Measurements from ENCODE around the gene TTN.
"Not testable (repeated sequence)": the region's sequence is repeated elsewhere in the genome, so short reads cannot be mapped to it uniquely, and the experiment has no call there.

TTN gene

DNA sequence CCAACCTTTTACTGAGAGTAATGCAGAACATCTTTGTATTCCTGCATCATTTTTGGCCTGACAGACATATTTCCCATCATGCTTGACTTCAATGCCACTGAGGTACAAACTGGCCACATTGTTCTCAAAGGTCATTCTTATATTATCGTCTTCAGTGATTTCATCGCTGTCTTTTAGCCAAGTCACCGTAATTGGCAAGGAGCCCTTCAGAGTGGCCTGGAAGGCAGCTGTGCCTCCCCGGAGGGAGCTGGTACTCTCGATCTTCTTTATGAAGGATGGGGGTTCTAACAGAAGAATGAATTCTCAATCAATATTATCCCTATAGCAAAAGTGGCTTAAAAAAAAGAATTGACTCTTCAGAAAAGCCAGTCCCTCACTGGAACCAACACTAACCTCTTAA is 75.9 kb downstream of the TTN start:
- DNase-seq = no peak

DNA sequence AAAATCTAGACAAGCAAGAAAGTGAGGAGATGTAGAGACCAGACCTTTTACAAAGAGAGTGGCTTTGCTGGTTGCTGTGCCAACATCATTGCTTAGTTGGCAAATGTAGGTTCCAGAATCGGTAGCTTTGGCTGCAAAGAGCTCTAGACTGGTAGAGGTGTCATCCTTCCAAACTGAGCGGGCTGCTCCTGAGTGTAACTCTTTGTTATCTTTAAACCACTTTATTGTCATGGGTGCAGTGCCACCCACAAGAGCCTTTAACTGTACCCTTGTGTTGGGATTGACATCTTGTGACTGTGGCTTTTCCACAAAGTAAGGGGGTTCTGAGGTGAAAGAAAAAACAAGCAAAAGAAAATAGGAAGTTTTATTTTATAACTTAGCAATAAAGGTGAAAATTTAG is 77.2 kb downstream of the TTN start:
- no peak for DNase-seq

DNA sequence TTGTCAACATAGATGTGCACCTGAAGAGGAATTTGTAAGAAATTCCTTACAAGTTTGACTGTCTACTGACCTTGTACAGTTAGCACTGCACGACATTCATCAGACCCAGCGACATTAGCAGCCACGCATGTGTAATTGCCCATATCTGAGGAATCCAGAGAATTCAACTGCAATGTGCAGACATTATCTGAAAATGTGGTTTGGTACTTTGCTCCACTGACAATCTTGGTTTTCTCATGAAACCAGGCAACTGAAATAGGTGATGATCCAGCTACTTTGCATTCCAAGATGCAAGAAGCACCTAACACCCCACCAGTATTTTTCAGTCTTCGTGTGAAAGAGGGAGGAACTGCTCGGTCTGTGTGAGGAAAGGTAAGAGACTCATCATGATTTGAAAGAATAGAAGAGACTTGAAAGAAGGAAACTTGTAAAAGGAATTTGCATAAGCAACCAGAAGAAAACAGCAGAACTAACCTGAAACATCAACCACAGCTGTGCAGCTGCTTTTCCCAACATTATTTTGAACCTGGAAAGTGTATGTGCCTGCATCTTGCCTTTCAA is 83.4 kb downstream of the TTN start:
- no peak for DNase-seq

DNA sequence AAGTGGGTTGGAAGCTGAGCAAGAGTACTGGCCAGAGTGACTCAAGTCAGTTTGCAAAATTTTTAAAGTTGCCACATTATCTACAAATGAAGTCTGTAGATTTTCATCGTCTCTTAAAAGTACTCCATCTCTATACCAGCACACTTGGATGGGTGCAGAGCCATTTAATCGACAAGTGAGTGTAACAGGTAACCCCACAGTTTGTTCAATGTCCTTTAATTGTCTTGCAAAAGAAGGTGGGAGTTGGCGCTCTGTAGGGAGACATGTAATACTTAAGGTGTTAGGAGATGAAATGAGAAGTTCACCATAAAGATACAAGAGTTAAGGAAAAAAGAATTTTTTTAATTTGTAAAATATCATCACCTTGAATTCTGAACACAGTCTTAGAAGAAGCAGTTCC is 84.9 kb downstream of the TTN start:
- no peak for DNase-seq

DNA sequence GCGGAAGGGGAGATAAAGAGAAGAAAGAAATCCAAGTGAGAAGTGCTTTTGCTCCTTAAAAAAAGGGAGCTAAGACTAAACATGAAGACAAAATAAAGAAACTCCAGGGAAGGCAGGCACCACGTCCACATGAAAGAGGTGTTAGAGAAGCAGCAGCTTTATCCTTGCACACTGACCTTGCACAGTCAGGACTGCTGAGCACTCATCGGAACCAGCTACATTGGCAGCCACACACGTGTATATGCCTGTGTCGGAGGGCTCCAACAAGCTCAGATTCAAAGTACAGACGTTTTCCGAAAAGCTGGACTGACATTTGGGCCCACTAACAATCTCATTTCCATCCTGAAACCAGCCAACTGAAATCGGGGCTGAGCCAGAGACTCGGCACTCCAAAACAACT is 88.2 kb downstream of the TTN start:
- no peak for DNase-seq

DNA sequence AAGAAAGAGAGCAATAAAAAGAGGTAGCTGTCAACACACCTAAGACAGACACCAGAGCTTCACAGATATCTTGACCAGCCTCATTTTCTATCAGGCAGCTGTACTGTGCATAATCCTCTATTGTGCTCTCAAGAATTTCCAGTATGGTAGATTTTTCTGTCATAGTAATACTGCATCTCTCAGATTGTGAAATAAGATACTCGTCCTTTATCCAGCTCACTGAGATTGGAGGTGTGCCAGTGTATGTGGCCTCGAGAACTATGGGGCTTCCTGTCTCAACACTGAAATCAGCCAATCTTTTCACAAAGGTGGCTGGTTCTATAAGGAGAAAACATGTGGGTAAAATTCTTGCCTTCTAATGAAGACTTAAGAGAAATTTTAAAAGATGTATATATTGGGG is 88.9 kb downstream of the TTN start:
- DNase-seq = no peak

DNA sequence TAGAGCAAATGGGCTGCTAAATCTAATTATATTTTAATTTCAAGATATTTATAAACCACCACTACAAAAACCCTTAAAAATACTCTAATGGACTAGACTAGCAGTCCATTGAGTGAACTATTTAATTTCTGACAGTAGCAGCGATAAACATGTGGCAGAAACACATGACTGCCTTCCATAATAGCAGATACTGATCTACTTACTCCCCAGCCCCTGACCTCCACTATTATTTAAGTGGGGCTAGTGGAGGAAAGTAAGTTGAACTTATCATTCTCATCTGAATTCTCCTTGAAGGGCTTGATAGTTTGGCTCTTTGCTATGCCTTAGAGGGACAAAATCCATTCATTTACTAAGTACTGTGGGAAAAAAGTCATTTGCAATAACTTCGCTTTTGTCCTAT is 90.8 kb downstream of the TTN start:
- no peak for DNase-seq

DNA sequence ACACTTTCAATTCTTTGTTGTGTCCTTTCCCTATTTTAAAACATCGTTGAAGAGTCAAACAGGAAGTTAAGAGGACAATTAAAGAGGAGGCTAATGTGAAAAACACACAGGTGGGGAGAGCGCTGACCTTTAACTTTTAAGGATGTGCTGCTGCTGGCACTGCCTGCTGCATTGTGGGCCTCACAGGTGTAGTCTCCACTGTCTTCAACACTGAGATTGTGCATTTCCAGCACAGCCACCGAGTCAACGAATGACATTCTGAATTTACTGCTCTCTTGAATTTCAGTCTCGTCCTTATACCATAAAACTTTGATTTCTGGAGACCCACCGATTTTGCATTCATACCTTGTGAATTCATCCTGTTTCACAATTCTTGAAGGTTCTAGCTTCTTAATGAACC is 91.9 kb downstream of the TTN start:
- no peak for DNase-seq

DNA sequence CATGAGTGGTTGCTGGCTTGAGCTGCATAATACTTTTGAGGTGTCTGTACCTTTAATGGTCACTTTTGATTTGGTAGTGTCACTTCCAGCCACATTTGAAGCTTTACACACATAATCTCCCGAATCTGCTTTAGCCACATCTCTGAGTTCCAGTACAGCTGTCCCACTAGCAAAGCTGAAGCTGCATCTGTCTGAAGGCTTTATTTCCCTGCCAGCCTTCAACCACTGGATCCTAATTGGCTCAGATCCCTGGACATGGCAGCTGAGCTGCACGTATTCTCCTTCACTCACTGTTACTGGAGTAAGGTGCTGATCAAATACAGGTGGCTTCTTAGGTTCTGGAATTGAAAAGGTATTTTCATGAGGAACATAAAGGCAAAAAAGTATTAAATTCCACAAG is 99.7 kb downstream of the TTN start:
- DNase-seq = no peak

DNA sequence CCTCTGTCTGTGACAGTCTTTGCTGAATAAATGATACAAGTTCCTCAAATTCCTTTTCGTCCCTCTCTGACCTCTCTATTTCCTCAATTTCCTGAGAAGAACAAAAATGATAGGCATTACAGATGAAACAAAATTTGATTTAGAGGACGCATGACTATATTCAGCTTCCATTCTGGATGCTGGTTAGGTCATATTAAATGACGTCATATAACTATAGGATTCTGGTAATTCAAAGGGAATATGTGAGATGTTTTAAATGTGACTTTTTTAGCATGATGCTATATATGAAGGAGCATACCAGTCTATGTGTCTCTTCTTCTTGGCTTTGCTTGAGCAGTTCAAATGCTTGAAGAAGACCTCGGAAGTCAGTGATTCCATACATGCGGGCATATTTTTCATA is 102.3 kb downstream of the TTN start:
- DNase-seq = no peak

DNA sequence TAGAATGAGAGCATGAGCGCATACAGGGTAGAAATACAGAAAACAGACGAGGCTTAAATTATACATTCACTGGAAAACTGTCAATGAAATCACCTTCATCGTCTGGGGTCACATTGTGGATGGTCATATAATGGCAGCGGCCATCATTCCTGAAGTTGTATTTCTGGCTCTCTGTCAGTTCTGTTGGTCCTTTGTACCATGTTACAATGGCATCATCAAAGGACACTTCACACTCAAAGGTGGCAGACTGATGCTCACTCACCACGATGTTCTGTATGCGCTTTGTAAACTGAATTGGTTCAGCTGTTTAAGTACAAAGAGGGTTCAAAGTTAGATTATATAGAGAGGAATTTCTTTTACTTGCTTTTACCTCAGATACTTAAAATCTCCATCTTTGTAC is 104.9 kb downstream of the TTN start:
- DNase-seq = no peak

DNA sequence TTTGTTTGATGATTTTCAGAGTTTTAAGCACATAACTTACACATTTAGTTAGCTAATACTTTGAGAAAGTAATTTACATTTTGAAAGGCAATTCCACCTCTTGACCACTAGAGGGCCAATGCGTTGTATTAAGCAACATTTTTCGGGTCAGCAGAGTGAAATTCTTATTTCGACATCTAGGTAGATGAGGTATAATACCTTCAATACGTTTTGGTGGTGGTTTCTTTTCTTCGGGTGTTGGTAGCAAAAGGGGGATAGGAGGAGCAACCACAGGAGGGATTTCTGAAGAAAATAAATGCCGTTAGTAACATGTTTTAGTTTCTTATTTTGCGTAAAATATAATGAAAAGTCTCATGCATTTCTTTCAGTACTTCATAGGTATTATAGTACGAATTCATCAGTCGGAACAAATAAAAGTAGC is 106.3 kb downstream of the TTN start:
- DNase-seq = no peak

DNA sequence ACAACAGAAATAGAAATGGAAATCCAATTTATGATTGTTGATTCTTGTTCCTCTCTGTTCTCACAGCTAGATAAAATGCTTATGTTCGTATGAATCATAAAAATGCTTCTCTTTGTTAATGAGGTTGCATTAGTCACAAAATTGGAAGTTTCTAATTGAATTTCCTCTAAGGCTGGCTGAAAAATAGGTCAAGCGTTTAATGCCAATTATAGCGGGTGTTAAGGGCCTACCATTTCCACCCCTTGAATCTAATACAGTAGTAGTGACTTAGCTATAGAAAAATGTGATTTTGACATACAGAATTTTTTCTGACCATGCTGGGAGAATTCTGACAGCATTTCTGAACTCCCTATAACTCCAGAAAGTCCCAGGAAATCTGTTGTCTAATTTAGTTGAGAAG is 107.1 kb downstream of the TTN start:
- no peak for DNase-seq

DNA sequence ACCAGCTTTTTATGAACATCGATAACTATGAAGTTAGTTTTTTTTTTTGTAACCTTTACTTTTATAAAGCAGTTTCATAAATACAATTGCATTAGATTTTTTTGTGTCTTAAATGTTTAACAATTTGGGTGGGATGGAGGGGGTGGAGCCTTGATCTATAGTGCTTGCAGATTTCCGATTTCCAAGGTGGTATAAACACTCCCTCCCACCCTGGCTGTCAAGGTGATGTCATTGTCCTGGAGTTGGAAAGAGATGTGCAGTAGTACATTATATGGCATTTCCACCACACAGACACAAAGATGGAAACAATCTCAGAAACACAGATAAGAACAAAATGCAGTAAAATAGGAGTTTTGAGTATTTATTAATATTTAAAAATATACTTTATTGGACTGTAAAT is 114.4 kb downstream of the TTN start:
- DNase-seq = no peak

DNA sequence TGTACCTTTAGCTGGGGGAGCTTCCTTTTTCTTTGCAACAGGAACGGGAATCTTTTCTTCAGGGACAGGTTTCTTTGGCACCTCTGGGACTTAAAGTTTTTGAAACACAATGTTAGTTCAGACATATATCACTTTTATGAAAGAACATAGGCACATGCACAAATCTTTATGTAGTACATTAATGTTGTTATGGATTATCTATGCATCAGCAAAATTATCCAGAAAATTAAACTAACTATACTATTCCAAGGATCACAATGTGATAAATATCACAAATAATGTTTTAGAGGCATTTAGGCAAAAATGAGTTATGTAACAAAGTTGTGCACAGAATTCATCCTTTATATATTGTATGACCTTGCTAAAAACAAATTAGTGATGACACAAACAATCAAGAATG is 117.4 kb downstream of the TTN start:
- DNase-seq = no peak

DNA sequence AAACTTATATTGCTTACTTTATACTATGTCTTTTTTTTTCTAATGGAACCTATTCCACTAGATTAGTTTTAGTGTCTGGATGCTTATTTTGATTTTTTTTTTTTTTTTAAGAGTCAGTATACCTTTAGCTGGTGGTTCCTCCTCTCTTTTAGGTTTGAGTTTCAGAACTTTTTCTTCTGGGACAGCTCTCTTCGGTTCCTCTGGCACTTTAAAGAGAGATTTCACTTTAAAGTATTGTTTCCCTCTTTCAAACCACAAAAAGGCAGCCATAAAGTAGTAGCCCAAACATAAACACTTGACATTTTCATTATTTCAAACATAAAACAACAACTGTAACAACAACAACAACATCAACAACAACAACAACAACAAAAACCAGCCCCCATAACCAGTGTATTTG is 123.3 kb downstream of the TTN start:
- no peak for DNase-seq

DNA sequence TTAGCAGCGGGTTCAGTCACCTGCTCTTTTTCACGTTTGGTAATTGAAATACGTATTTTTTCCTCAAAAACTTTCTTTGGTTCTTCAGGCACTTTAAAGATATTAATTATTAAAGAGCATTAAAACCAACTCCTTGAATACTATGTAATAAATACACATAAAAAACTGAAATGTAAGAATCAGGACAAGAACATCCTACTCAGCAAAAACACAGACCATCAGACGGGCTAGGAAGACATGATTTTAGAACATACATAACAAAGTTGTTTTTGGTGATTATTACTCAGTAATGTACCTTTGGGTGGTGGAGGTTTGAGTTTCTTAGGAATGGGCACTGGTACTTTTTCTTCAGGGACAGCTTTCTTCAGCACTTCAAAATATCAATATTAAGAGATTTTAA is 126.1 kb downstream of the TTN start:
- DNase-seq = no peak

DNA sequence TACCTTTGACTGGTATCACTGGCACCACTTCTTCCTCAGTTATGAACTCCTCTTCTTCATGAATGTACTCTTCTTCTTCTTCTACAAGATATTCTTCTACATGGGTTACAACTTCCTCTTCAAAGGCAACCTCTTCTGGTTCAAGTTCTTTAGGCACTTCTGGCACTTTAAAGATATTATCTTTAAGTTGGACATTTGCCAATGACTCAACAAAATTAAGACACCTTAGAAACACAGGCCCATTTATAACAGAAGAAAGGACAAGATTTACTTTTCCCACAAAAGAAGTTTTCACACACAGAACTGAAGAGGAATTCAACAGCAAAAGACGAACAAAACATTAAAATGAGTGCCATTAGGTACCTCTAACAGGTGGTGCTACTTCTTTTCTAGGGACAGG is 127.3 kb downstream of the TTN start:
- DNase-seq = no peak

DNA sequence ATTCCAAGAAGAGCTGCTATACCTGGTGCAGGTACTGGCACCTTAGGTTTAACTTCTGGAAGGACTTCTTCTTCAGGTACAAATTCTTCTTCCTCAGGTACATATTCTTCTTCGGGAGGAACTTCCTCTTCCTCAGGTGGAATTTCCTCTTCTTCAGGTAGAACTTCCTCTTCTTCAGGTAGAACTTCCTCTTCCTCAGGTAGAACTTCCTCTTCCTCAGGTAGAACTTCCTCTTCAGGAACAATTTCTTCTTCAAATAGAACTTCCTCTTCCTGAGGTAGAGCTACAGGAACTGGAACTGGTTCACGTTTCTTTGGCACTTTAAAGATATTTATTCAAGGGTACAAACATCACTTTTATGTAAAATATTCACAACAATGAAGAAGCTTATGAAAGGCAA is 129.6 kb downstream of the TTN start:
- DNase-seq = no peak

DNA sequence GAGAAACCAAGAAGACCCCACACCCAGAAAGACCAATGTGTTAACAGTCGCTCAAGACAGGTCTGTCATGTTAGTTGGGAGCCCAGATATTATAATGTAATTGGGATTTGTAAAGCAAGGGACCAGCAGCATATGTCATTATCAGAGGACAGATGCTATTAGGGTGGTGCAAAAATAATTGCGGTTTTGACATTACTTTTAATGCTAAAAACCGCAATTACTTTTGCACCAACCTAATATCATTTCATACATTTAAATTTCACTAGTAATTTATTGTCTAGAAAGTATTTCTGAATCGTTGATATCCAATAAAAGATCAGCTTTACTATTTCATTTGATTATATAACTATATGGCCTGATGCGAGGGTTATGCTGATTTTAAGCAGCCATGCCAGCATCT is 131.2 kb downstream of the TTN start:
- DNase-seq = no peak

DNA sequence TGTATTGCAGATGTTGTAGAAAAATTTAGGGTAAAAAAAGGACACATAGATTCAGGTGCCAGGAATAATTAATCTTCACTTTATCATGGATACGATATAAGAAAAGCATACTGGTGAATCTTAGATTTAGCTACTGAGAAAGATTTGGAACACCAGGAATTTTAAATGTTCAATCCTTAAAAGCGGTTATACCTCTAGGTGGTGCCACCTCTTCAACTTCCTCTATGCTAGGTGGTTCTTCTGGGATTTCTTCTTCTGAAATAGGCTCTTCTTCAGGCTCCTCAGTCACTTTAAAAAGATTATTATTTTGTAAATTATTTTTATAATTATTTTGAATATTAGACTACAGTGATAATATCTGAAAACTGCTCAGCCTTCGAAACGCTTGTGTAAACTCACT is 133.1 kb downstream of the TTN start:
- DNase-seq = no peak

DNA sequence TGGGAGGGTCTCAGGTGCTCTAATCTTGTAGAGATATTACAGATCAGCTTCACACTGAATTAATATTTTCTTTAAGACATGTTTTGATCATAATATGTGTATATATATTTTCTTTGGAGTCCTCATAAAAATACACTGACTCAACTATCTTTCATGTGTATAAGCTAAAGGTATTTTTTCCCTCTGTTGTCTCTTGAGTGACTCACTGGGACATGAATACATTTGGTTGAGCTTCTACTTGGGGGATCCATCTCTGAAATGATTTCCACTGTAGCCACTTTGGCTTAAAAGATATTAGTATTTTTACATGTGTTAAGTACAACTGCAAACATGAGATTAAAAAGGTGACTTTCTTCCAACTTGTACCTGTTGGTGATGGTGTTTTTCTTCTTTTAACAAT is 140.8 kb downstream of the TTN start:
- no peak for DNase-seq

DNA sequence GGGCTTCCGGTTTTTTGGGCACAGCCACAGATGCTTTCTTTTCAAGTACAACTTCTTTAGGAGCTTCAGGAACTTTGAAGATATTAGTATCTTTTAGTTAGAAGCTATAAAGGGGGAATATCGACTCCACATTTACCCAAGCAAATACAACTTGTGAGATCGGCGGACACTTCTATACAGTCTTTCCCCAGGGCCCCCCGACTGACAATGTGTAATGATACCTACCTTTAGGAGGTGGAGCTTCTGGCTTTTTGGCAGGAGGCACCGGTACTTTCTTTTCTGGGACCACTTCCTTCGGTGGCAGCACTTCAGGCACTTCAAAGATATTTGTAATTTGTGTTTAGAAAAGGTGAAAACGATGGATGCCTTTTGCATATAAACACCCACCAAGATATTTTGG is 148.7 kb downstream of the TTN start:
- not testable (repeated sequence) for DNase-seq

DNA sequence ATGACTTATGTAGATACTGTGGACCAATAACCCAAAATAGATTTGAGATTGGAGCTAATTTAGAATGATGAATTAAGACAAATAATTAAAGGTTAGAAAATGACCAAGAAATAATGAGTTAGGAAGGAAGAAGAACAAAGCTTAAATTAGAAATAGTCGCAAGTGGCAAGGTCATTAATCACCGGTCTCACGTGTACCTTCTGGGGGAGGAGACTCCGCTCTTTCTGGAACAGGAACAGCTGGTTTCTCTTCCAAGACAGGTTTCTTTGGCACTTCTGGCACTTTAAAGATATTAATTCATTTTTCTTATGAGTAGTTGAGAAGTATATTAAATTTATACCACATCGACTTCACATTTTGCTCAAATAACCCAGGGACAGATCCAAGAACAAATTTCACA is 156.7 kb downstream of the TTN start:
- no peak for DNase-seq

DNA sequence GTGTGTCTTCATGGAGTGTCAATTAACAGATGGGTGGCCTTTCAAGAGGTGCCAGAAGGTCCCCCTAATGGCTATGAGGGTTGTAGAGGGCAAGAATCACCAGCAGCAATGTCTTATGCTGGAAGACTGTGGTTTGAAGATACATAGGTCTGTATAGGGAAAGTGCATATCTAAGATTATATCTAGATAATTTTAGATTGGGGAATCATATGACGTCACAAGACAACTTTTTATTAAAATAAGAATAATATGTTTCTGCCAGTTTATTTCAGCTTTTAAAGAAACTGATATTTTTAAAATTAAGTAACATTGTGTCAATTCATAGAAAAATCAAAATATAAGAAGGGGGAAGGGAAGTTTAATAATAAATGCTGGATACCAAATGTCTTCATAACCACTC is 162.3 kb downstream of the TTN start:
- no peak for DNase-seq

DNA sequence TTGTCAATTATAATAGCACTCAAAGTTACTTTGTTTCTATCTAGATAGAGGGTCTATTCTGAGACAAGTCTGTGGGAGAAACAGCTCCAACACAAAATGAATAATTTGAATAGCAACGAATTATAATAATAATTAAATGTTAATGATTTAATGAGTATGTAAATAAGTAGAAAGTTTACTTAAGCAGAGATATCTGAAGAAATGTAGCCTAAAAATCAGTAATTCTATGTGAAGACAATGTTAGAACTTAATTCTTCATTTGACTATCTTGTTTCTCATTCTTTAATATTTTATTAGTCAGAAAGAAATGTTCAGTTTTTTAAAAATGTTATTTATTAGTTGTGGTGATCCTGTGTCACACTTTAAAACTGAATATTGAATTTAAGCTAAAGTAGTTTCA is 165.7 kb downstream of the TTN start:
- DNase-seq = no peak
